ENCODE measurements around the gene NPSR1. TPM values are rescaled to one million over a fixed set of nuclear protein-coding genes. Genes with fewer than 3 reads are reported as not detected.

Gene NPSR1
- total and polyA plus RNA-seq, 2 experiments from 2014 or later = not detected

GRCh38 chr7:34677491-34677890 lies 19.5 kb downstream of the NPSR1 start:
- Histone ChIP-seq H3K4me1 (ENCODE audit: low read depth) (no peaks in the 10 kb centered on the region), H3K36me3 (no peaks in the 10 kb centered on the region), H3K27ac (no peak overlapping the region), H3K27me3 (no peaks in the 10 kb centered on the region), H3K4me3 (no peak overlapping the region), H3K9me3 (ENCODE audit: low read depth) (no peaks in the 10 kb centered on the region)
- TF ChIP-seq, protein P1, sequence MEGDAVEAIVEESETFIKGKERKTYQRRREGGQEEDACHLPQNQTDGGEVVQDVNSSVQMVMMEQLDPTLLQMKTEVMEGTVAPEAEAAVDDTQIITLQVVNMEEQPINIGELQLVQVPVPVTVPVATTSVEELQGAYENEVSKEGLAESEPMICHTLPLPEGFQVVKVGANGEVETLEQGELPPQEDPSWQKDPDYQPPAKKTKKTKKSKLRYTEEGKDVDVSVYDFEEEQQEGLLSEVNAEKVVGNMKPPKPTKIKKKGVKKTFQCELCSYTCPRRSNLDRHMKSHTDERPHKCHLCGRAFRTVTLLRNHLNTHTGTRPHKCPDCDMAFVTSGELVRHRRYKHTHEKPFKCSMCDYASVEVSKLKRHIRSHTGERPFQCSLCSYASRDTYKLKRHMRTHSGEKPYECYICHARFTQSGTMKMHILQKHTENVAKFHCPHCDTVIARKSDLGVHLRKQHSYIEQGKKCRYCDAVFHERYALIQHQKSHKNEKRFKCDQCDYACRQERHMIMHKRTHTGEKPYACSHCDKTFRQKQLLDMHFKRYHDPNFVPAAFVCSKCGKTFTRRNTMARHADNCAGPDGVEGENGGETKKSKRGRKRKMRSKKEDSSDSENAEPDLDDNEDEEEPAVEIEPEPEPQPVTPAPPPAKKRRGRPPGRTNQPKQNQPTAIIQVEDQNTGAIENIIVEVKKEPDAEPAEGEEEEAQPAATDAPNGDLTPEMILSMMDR (IDR thresholded peaks at IDR 0.05; ENCODE audit: low read depth, low read length) = no peak
- no peak for DNase-seq (ENCODE audit: low read depth in 1 of 2, low spot score in 1 of 2)

GRCh38 chr7:34687529-34687928 lies 29.5 kb downstream of the NPSR1 start:
- no peaks in the 10 kb centered on the region for H3K36me3 ChIP-seq
- no peaks in the 10 kb centered on the region for H3K9me3 ChIP-seq (ENCODE audit: low read depth)
- TF ChIP-seq, protein P1 (IDR thresholded peaks at IDR 0.05; ENCODE audit: low read depth, low read length) = no peak
- no peak overlapping the region for H3K27ac ChIP-seq
- H3K4me1 ChIP-seq (ENCODE audit: low read depth) = no peaks in the 10 kb centered on the region
- no peak for DNase-seq (ENCODE audit: low read depth in 1 of 2, low spot score in 1 of 2)
- no peak overlapping the region for H3K4me3 ChIP-seq
- no peaks in the 10 kb centered on the region for H3K27me3 ChIP-seq

- Histone ChIP-seq H3K27ac (no peak overlapping the region), H3K4me3 (no peak overlapping the region), H3K36me3 (no peaks in the 10 kb centered on the region), H3K4me1 (ENCODE audit: low read depth) (no peaks in the 10 kb centered on the region), H3K9me3 (ENCODE audit: low read depth) (no peaks in the 10 kb centered on the region), H3K27me3 (no peaks in the 10 kb centered on the region)
- DNase-seq (ENCODE audit: low read depth in 1 of 2, low spot score in 1 of 2) = no peak
- TF ChIP-seq, protein P1 (IDR thresholded peaks at IDR 0.05; ENCODE audit: low read depth, low read length) = no peak
Measured at GRCh38 chr7:34696415-34696814, 38.4 kb downstream of the NPSR1 start.

DNA sequence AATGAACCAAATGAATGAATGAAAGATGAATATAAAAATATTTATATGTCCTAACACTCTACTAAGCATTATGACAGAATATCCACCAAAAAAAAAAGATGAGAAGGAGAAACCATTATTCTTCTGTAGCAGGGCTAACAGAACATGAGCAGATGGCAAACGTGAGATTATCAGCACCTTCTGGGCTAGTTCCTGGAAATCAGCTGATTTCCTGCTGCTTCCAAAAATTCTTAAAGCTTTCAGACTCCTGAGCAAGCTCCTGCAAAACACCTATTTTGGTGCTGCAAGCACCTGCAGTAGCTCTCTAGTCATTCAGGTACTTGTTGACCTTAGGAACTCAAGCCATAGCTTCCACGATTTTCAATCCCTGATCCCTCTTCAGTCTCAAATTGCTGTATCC lies 51.8 kb downstream of the NPSR1 start:
- H3K4me3 ChIP-seq = no peak overlapping the region
- TF ChIP-seq, protein P1 (IDR thresholded peaks at IDR 0.05; ENCODE audit: low read depth, low read length) = no peak
- no peak for DNase-seq (ENCODE audit: low read depth in 1 of 2, low spot score in 1 of 2)
- H3K27me3 ChIP-seq = no peaks in the 10 kb centered on the region
- H3K9me3 ChIP-seq (ENCODE audit: low read depth) = no peaks in the 10 kb centered on the region
- H3K36me3 ChIP-seq = no peaks in the 10 kb centered on the region
- no peak overlapping the region for H3K27ac ChIP-seq
- no peaks in the 10 kb centered on the region for H3K4me1 ChIP-seq (ENCODE audit: low read depth)

- no peak overlapping the region for H3K27ac ChIP-seq
- no peak overlapping the region for H3K4me3 ChIP-seq
- no peaks in the 10 kb centered on the region for H3K9me3 ChIP-seq (ENCODE audit: low read depth)
- H3K4me1 ChIP-seq (ENCODE audit: low read depth) = no peaks in the 10 kb centered on the region
- H3K27me3 ChIP-seq = no peaks in the 10 kb centered on the region
- TF ChIP-seq, protein P1 (IDR thresholded peaks at IDR 0.05; ENCODE audit: low read depth, low read length) = no peak
- no peaks in the 10 kb centered on the region for H3K36me3 ChIP-seq
- DNase-seq (ENCODE audit: low read depth in 1 of 2, low spot score in 1 of 2) = peak in 1 of 2 donors; percentile 1
Measured at GRCh38 chr7:34718867-34719266, 60.8 kb downstream of the NPSR1 start.

DNA sequence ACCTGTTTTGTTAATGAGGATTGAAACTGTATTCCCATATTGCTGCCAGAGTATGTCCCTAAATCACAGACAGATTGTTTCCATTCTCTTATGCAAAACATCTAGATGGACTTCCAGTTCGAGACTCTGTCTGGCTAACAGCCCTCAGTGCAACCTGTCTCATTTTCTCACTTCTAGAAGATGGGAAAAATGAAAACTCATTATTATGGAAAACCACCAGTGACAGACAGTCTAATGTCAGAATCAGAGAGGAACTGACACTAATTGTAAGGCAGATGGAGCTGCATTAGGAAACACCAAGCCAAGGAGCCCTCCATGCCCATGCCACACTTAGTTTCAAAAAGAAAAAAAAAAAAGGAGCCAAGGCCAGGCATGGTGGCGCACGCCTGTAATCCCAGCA lies 61.6 kb downstream of the NPSR1 start:
- H3K4me3 ChIP-seq = no peak overlapping the region
- H3K4me1 ChIP-seq (ENCODE audit: low read depth) = no peaks in the 10 kb centered on the region
- no peaks in the 10 kb centered on the region for H3K9me3 ChIP-seq (ENCODE audit: low read depth)
- no peak overlapping the region for H3K27ac ChIP-seq
- TF ChIP-seq, protein P1 (IDR thresholded peaks at IDR 0.05; ENCODE audit: low read depth, low read length) = no peak
- DNase-seq (ENCODE audit: low read depth in 1 of 2, low spot score in 1 of 2) = no peak
- H3K36me3 ChIP-seq = no peaks in the 10 kb centered on the region
- H3K27me3 ChIP-seq = no peaks in the 10 kb centered on the region
